ENCODE data around the gene PROX1.

Gene PROX1

GRCh38 chr1:213986020-213986924 is 1.5 kb upstream of the PROX1 start:
- H3K27me3 ChIP-seq (ENCODE audit: insufficient read depth, low read depth): no peaks in the 10 kb centered on the region
- no peak overlapping the region for H3K27ac ChIP-seq
- TF ChIP-seq, protein P1, sequence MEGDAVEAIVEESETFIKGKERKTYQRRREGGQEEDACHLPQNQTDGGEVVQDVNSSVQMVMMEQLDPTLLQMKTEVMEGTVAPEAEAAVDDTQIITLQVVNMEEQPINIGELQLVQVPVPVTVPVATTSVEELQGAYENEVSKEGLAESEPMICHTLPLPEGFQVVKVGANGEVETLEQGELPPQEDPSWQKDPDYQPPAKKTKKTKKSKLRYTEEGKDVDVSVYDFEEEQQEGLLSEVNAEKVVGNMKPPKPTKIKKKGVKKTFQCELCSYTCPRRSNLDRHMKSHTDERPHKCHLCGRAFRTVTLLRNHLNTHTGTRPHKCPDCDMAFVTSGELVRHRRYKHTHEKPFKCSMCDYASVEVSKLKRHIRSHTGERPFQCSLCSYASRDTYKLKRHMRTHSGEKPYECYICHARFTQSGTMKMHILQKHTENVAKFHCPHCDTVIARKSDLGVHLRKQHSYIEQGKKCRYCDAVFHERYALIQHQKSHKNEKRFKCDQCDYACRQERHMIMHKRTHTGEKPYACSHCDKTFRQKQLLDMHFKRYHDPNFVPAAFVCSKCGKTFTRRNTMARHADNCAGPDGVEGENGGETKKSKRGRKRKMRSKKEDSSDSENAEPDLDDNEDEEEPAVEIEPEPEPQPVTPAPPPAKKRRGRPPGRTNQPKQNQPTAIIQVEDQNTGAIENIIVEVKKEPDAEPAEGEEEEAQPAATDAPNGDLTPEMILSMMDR (conservative IDR thresholded peaks at IDR 0.05; ENCODE audit: low read depth, low read length): no peak
- H2AFZ ChIP-seq (ENCODE audit: low read depth): peak overlapping the region; percentile 58; the same call in 1 of the 2 replicates
- no peak overlapping the region for H3K9ac ChIP-seq
- H3K4me2 ChIP-seq: peak overlapping the region; percentile 90
- no peak overlapping the region for H3K4me3 ChIP-seq (IDR thresholded peaks at IDR 0.05; ENCODE audit: insufficient read depth, low read depth, low read length)
- peaks cover 6% of the 10 kb centered on the region for H3K4me1 ChIP-seq (ENCODE audit: low read depth, poor library complexity, severe bottlenecking)
- no peaks in the 10 kb centered on the region for H3K79me2 ChIP-seq (ENCODE audit: insufficient read depth, low read depth)
- no peaks in the 10 kb centered on the region for H4K20me1 ChIP-seq (ENCODE audit: insufficient read depth)
- no peaks in the 10 kb centered on the region for H3K36me3 ChIP-seq (ENCODE audit: insufficient read depth)

GRCh38 chr1:213986925-213987250 is 885 bp upstream of the PROX1 start:
- no peak overlapping the region; the same call in 1 of the 2 replicates for H3K9ac ChIP-seq

DNA sequence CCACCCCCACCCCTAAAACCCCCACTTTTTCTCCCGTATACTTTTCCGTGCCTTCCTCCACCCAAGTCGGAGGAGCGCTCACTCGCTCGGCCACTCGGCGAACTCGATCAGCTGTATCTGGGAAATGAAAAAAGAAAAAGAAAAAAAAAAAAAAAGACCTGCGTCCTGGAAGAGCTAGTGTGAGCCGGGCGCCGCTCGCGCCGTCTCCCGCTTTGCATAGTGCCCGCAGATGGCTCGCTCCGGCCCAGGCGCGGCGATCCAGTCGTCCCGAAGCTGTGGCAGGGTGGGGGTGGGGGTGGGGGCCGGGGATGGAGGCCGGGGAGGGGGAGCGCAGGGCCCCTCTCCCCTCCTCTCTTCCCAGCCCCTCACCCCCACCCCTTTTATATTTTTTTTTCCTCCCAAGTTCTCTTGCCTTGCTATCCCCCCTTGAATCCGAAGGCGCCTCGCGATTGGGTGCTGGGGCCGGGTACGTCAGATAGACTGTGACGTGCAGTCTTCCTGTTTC is 299 bp upstream of the PROX1 start:
- Histone ChIP-seq H3K27me3 (ENCODE audit: insufficient read depth, low read depth) (no peaks in the 10 kb centered on the region), H3K4me2 (peak overlapping the region; percentile 96), H3K27ac (peak overlapping the region; percentile 23; the same call in 1 of the 2 replicates), H2AFZ (ENCODE audit: low read depth) (peak overlapping the region; percentile 98), H3K4me3 (IDR thresholded peaks at IDR 0.05; ENCODE audit: insufficient read depth, low read depth, low read length) (no peak overlapping the region), H3K4me1 (ENCODE audit: low read depth, poor library complexity, severe bottlenecking) (peaks cover 6% of the 10 kb centered on the region), H3K79me2 (ENCODE audit: insufficient read depth, low read depth) (no peaks in the 10 kb centered on the region), H3K36me3 (ENCODE audit: insufficient read depth) (no peaks in the 10 kb centered on the region), H4K20me1 (ENCODE audit: insufficient read depth) (no peaks in the 10 kb centered on the region), H3K9ac (peak overlapping the region; percentile 33; the same call in 1 of the 2 replicates)
- TF ChIP-seq, protein P1 (conservative IDR thresholded peaks at IDR 0.05; ENCODE audit: low read depth, low read length): no peak

More at GRCh38 chr1:213986925-213987250, 885 bp upstream of the PROX1 start:
- peak overlapping the region; percentile 90 for H3K4me2 ChIP-seq
- peaks cover 6% of the 10 kb centered on the region for H3K4me1 ChIP-seq (ENCODE audit: low read depth, poor library complexity, severe bottlenecking)
- H3K27ac ChIP-seq: no peak overlapping the region
- H3K27me3 ChIP-seq (ENCODE audit: insufficient read depth, low read depth): no peaks in the 10 kb centered on the region
- no peak overlapping the region for H3K4me3 ChIP-seq (IDR thresholded peaks at IDR 0.05; ENCODE audit: insufficient read depth, low read depth, low read length)
- H3K79me2 ChIP-seq (ENCODE audit: insufficient read depth, low read depth): no peaks in the 10 kb centered on the region
- H2AFZ ChIP-seq (ENCODE audit: low read depth): peak overlapping the region; percentile 58
- TF ChIP-seq, protein P1 (conservative IDR thresholded peaks at IDR 0.05; ENCODE audit: low read depth, low read length): no peak
- H4K20me1 ChIP-seq (ENCODE audit: insufficient read depth): no peaks in the 10 kb centered on the region
- no peaks in the 10 kb centered on the region for H3K36me3 ChIP-seq (ENCODE audit: insufficient read depth)

DNA sequence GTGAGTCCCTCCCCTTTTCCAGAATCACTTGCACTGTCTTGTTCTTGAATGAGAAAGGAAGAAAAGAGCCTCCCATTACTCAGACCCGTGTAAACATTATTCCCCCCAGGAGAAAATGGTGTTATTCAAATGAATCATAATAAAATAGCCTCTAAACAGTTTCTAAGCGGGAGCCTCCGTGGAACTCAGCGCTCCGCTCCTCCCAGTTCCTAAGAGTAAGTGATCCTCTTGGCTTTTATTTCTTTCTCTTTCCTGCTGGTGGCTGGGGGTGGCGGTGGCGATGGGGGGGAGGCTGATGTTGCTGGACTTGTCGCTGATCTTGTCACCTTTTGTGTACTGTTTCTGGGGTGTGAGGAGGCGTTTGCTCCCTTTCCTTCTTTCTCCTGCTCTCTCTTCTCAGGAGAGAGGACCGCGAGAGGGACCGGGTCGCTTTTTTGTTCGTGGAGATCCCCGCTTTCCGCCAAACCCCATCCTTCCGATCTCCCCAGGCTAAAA is 781 bp downstream of the PROX1 start:
- Histone ChIP-seq H3K27me3 (ENCODE audit: insufficient read depth, low read depth) (no peaks in the 10 kb centered on the region), H4K20me1 (ENCODE audit: insufficient read depth) (no peaks in the 10 kb centered on the region), H3K27ac (no peak overlapping the region), H2AFZ (ENCODE audit: low read depth) (peak overlapping the region; percentile 98), H3K36me3 (ENCODE audit: insufficient read depth) (no peaks in the 10 kb centered on the region), H3K4me3 (IDR thresholded peaks at IDR 0.05; ENCODE audit: insufficient read depth, low read depth, low read length) (peak overlapping the region; percentile 84), H3K79me2 (ENCODE audit: insufficient read depth, low read depth) (no peaks in the 10 kb centered on the region), H3K9ac (peak overlapping the region; percentile 5; the same call in 1 of the 2 replicates), H3K4me1 (ENCODE audit: low read depth, poor library complexity, severe bottlenecking) (peaks cover 6% of the 10 kb centered on the region), H3K4me2 (peak overlapping the region; percentile 96)
- TF ChIP-seq, protein P1 (conservative IDR thresholded peaks at IDR 0.05; ENCODE audit: low read depth, low read length): no peak
